SK-N-SH treated with all-trans-retinoic acid at 6 μM for 48 hours (cell line): ENCODE measurements around the gene CD200R1L.
A peak's percentile ranks its signal among the peaks of the same experiment; 100 is the strongest.

Source experiments
- ATAC-seq: fragments of 200-7000 bp; cut with Tn5 transposase; 3 replicates; pipeline ENCODE4 v1.9.1; 2020; ENCODE audit warnings: mild to moderate bottlenecking, moderate library complexity
- ARNTL ChIP-seq: fragments of 450-650 bp; formaldehyde crosslinking; IDR thresholded peaks from 2 replicates; pipeline ENCODE4 v1.5.0; 2020; ENCODE audit warnings: low read depth, mild to moderate bottlenecking, moderate library complexity, borderline replicate concordance
- BACH2 ChIP-seq: fragments of 250-450 bp; sonication (Bioruptor Pico); IDR thresholded peaks from 2 replicates; pipeline ENCODE4 v1.9.0; 2021; ENCODE audit warnings: mild to moderate bottlenecking, borderline replicate concordance
- CSDC2 ChIP-seq: fragments of 250-450 bp; sonication (Bioruptor Pico); IDR thresholded peaks from 2 replicates; pipeline ENCODE4 v1.5.0; 2020; ENCODE audit warnings: mild to moderate bottlenecking, moderate library complexity
- ESRRG ChIP-seq: fragments of 250-450 bp; sonication (Bioruptor Pico); IDR thresholded peaks from 2 replicates; pipeline ENCODE4 v1.6.1; 2021; ENCODE audit warnings: mild to moderate bottlenecking
- GLIS3 ChIP-seq: fragments of 250-450 bp; sonication (Bioruptor Pico); IDR thresholded peaks from 2 replicates; pipeline ENCODE4 v1.5.0; 2020; ENCODE audit warnings: mild to moderate bottlenecking, moderate library complexity
- ISL1 ChIP-seq: fragments of 250-450 bp; sonication (Bioruptor Pico); IDR thresholded peaks from 2 replicates; pipeline ENCODE4 v2.1.2; 2022; ENCODE audit warnings: mild to moderate bottlenecking, moderate library complexity
- OSR1 ChIP-seq: fragments of 250-450 bp; sonication (Bioruptor Pico); IDR thresholded peaks from 2 replicates; pipeline ENCODE4 v1.8.0; 2022; ENCODE audit warnings: moderate library complexity, mild to moderate bottlenecking, inconsistent platforms
- PPARA ChIP-seq: fragments of 250-450 bp; sonication (Bioruptor Pico); IDR thresholded peaks from 2 replicates; pipeline ENCODE4 v1.5.0; 2020; ENCODE audit warnings: mild to moderate bottlenecking, borderline replicate concordance
- RARB ChIP-seq: fragments of 250-450 bp; sonication (Bioruptor Pico); IDR thresholded peaks from 2 replicates; pipeline ENCODE4 v1.8.0; 2021; ENCODE audit warnings: mild to moderate bottlenecking, moderate library complexity
- TCF4 ChIP-seq: fragments of 250-450 bp; sonication (Bioruptor Pico); IDR thresholded peaks from 2 replicates; pipeline ENCODE4 v1.8.0; 2021; ENCODE audit warnings: mild to moderate bottlenecking, moderate library complexity, borderline replicate concordance
- TOX ChIP-seq: fragments of 250-450 bp; sonication (Bioruptor Pico); IDR thresholded peaks from 2 replicates; pipeline ENCODE4 v1.8.0; 2021; ENCODE audit warnings: mild to moderate bottlenecking, moderate library complexity, borderline replicate concordance
- TSHZ2 ChIP-seq: fragments of 250-450 bp; sonication (Bioruptor Pico); IDR thresholded peaks from 2 replicates; pipeline ENCODE4 v1.5.0; 2020; ENCODE audit warnings: mild to moderate bottlenecking, moderate library complexity
- ZC3H10 ChIP-seq: fragments of 250-450 bp; sonication (Bioruptor Pico); IDR thresholded peaks from 2 replicates; pipeline ENCODE4 v1.5.1; 2021; ENCODE audit warnings: mild to moderate bottlenecking, moderate library complexity
- ZFP3 ChIP-seq: fragments of 250-450 bp; sonication (Bioruptor Pico); IDR thresholded peaks from 2 replicates; pipeline ENCODE4 v1.5.0; 2020; ENCODE audit warnings: mild to moderate bottlenecking, moderate library complexity
- ZFP30 ChIP-seq: fragments of 450-650 bp; formaldehyde crosslinking; IDR thresholded peaks from 2 replicates; pipeline ENCODE4 v1.5.0; 2022; ENCODE audit warnings: mild to moderate bottlenecking, moderate library complexity
- ZNF565 ChIP-seq: fragments of 450-650 bp; formaldehyde crosslinking; conservative IDR thresholded peaks from 2 replicates; pipeline ENCODE4 v1.5.0; 2020; ENCODE audit warnings: low read depth, mild to moderate bottlenecking, moderate library complexity
- ZNF8 ChIP-seq: fragments of 450-650 bp; formaldehyde crosslinking; IDR thresholded peaks from 2 replicates; pipeline ENCODE4 v1.5.0; 2020; ENCODE audit warnings: mild to moderate bottlenecking, moderate library complexity
- TF ChIP-seq, protein P1 (sequence below): fragments of 250-450 bp; sonication (Bioruptor Pico); IDR thresholded peaks from 2 replicates; pipeline ENCODE4 v1.8.0; 2021; ENCODE audit warnings: low read depth, mild to moderate bottlenecking, moderate library complexity, borderline replicate concordance
- TF ChIP-seq, protein P2 (sequence below): fragments of 250-450 bp; sonication (Bioruptor Pico); IDR thresholded peaks from 2 replicates; pipeline ENCODE4 v1.5.1; 2020; ENCODE audit warnings: low read depth, mild to moderate bottlenecking, moderate library complexity
- TF ChIP-seq, protein P3 (sequence below): fragments of 250-450 bp; sonication (Bioruptor Pico); IDR thresholded peaks from 2 replicates; pipeline ENCODE4 v1.5.1; 2021; ENCODE audit warnings: mild to moderate bottlenecking, moderate library complexity

The CD200R1L gene

DNA sequence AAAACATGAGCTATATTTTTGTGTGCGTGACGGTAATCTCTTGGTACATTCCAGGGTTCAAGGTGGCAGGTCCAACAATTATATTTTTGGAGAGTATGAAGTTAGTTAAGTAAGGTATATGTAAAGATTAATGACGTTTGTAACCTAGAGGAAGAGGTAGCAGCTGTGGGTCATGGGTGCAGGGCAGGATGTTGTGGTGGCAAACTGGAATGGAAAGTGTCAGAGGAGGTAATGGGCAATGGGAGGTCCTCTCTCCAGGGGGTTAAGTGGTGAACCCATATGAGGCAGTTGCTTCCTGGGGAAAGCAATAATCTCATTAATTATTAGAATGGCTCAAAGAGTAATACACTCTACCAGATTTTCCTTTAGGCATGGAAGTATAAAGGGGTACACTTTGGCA lies 1.0 kb upstream of the CD200R1L start:
- no peak for ATAC-seq
- no peak for TF ChIP-seq TSHZ2 (CRISPR knock-in tag)
- TF ChIP-seq, protein P1, sequence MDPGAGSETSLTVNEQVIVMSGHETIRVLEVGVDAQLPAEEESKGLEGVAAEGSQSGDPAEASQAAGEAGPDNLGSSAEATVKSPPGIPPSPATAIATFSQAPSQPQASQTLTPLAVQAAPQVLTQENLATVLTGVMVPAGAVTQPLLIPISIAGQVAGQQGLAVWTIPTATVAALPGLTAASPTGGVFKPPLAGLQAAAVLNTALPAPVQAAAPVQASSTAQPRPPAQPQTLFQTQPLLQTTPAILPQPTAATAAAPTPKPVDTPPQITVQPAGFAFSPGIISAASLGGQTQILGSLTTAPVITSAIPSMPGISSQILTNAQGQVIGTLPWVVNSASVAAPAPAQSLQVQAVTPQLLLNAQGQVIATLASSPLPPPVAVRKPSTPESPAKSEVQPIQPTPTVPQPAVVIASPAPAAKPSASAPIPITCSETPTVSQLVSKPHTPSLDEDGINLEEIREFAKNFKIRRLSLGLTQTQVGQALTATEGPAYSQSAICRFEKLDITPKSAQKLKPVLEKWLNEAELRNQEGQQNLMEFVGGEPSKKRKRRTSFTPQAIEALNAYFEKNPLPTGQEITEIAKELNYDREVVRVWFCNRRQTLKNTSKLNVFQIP (CRISPR knock-in tag) = no peak
- no peak for TF ChIP-seq TOX (CRISPR knock-in tag)
- TF ChIP-seq, protein P2, sequence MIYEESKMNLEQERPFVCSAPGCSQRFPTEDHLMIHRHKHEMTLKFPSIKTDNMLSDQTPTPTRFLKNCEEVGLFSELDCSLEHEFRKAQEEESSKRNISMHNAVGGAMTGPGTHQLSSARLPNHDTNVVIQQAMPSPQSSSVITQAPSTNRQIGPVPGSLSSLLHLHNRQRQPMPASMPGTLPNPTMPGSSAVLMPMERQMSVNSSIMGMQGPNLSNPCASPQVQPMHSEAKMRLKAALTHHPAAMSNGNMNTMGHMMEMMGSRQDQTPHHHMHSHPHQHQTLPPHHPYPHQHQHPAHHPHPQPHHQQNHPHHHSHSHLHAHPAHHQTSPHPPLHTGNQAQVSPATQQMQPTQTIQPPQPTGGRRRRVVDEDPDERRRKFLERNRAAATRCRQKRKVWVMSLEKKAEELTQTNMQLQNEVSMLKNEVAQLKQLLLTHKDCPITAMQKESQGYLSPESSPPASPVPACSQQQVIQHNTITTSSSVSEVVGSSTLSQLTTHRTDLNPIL (CRISPR knock-in tag) = no peak
- no peak for TF ChIP-seq ZNF8 (CRISPR knock-in tag)
- TF ChIP-seq ARNTL = no peak
- no peak for TF ChIP-seq ZFP30 (CRISPR knock-in tag)
- TF ChIP-seq BACH2 (CRISPR knock-in tag) = no peak

GRCh38 chr3:112845772-112846171 lies 892 bp downstream of the CD200R1L start:
- TF ChIP-seq ISL1 (CRISPR knock-in tag) = 0 out of 2 replicates have a peak, but pooled peaks have one; percentile 25
- no peak for TF ChIP-seq ZFP3
- TF ChIP-seq, all 23 proteins: peak for 1

GRCh38 chr3:112829046-112829445 lies 17.6 kb downstream of the CD200R1L start:
- no peak for TF ChIP-seq CSDC2
- TF ChIP-seq, protein P3, sequence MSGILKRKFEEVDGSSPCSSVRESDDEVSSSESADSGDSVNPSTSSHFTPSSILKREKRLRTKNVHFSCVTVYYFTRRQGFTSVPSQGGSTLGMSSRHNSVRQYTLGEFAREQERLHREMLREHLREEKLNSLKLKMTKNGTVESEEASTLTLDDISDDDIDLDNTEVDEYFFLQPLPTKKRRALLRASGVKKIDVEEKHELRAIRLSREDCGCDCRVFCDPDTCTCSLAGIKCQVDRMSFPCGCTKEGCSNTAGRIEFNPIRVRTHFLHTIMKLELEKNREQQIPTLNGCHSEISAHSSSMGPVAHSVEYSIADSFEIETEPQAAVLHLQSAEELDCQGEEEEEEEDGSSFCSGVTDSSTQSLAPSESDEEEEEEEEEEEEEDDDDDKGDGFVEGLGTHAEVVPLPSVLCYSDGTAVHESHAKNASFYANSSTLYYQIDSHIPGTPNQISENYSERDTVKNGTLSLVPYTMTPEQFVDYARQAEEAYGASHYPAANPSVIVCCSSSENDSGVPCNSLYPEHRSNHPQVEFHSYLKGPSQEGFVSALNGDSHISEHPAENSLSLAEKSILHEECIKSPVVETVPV (CRISPR knock-in tag) = no peak
- TF ChIP-seq OSR1 = no peak
- TF ChIP-seq, protein P2 (CRISPR knock-in tag) = no peak
- no peak for TF ChIP-seq BACH2 (CRISPR knock-in tag)
- TF ChIP-seq ARNTL = no peak
- TF ChIP-seq ZFP30 (CRISPR knock-in tag) = no peak
- no peak for TF ChIP-seq GLIS3
- no peak for TF ChIP-seq ZC3H10
- TF ChIP-seq ESRRG = no peak
- TF ChIP-seq, protein P1 (CRISPR knock-in tag) = no peak
- no peak for TF ChIP-seq RARB (CRISPR knock-in tag)
- TF ChIP-seq PPARA (CRISPR knock-in tag) = no peak
- TF ChIP-seq TOX (CRISPR knock-in tag) = no peak
- no peak for TF ChIP-seq ZNF565 (CRISPR knock-in tag)
- no peak for TF ChIP-seq TCF4
- no peak for TF ChIP-seq ZFP3
- TF ChIP-seq, all 23 proteins: peak for 0
- ATAC-seq = no peak

More at GRCh38 chr3:112845772-112846171, 892 bp downstream of the CD200R1L start:
- ATAC-seq = no peak
